SHP77 treated with DMSO at 0.1 percent for 48 hours (cell line): ENCODE data around the gene MINDY4B.
"Not testable (repeated sequence)": the region's sequence is repeated elsewhere in the genome, so short reads cannot be mapped to it uniquely, and the experiment has no call there.

ENCODE experiments used
- DNase-seq: peaks from one replicate; lab custom pipeline; 2025; lab: John Stamatoyannopoulos, UW

Gene MINDY4B

DNA sequence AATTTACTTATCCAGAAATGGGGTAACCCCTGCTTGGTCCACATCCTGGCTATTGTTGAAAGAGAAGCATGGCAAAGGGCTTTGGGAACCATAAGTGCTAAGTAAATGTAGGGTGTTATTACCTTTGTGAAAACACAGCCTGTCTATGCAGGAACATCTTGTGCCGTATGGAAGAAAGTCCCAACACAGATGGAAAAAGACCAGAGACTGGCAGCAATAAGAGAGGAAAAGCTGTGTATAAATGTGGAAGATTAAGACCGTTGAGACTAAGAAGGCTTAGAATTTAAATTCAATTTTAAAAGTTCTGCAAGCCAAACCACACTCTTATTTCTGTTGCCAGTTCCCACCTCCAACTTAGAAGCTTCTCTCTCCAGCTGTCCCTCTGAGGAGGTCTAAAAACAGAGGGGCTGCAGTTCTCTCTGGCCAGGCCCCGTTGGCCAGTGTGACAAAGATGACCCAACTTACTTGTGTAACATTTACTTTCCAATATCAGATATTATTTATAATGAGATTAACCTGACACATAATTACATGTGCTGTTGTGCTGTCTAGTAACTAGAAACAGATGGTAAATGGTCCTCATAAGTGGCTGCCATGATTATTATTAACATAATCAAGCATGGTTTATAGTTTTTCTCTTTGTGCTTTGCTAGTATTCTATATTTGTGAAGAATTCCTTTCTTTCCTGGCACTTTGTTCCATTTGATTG, 7.0 kb downstream of the MINDY4B start:
- no peak for DNase-seq

DNA sequence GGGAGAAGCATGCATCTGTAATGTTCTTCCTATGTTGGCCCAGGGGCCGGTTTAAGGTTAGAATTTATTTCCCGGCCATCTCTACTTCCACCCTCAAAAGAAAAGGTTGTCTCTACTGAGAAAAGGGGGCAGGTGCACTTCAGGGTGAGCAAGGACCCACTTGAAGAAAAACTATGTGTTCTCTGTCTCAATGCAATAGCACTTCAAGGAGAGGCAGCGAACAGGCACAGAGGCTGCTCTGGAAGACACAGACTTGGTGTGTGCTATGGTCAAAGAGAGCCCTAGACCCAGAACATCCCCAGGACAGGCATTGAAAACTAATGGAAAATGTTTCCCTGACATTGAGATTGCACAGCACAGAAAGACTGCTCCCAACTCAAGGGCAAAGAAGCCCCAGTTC, 7.6 kb downstream of the MINDY4B start:
- DNase-seq = no peak

DNA sequence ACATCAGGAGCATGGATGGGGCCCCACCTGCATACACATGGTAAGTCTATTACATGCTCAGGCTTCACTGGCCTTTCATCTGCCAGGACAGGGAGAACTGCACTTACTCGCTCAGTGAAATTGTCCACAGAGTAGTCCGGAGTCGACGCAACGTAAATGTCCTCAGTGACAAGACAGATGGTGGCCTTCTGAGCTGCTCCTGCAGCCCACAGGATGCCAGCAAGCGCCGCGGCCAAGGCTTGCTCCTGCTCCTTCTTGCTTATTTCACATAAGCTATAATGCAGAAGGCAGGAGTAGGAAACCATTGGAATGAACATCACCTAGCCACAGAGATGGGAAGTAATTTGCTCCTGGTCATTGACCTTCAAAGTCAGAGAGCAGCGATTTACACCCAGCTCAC, 14.4 kb downstream of the MINDY4B start:
- DNase-seq = no peak

DNA sequence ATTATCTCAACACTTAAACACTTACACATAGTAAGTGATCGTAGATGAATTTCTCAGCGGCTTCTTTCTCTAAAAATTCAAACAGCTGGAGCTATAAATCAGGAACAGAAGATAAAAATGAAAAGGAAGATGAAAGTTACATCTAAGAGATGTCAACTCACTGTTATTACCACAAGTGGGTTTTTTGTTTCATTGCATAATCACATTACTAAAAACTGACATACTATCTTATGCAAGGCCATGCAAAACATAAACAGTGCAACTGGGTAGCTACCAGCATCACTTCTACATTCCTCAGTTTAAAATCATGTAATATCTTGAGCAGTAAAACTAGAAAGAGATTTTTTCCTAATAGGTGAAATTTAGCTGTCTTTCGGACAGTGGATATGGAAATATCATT, 14.9 kb downstream of the MINDY4B start:
- no peak for DNase-seq

DNA sequence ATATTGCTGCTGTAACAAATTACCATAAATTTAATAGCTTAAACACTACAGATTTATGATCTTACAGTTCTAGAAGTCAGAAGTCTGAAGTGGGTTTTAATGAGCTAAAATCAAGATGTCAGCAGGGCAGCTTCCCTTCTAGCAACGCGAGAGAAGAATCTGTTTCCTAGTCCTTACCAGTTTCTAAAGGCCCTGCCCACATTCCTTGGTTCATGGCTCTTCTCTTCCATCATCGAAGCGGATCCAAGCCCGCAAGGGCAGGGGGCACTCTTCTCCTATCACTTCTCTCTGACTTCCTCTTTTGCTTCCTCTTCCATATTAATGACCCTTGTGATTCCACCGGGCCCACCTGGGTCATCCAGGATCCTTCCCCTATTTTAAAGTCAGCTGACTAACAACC, 16.1 kb downstream of the MINDY4B start:
- no peak for DNase-seq

DNA sequence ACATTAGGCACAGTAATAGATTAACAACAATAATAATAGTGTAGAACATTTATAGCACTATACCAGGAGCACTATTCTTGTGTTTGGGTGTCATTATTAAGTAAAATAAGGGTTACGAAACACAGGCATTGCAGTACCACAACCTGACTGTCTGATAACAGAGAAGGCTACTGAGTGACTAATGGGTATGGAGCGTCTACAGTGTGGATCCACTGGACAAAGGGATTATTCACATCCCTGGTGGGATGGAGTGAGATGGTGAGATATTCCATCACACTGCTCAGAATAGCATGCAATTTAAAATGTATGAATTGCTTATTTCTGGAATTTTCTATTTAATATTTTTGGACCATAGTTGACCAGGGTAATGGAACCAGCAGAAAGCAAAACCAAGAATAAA, 18.2 kb downstream of the MINDY4B start:
- no peak for DNase-seq

DNA sequence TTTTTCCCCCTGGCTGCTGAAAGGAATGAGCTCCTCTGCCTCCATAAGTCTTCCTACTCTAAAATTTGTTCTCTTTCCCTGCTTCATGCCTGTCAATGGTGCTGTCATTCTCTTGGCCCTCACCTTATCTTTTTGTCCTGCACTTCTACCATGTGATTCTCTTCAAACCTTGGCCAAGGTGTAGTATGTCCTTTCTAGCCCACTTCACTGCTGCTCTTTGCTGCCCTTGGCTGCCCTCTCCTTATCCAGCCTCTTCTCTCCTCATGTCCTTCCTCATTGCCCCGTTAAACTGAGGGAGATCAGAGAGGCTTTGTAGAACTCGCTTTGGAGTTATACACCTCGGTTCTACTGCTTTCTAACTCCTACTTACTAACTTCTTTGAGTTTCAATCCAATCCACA, 19.7 kb downstream of the MINDY4B start:
- no peak for DNase-seq

DNA sequence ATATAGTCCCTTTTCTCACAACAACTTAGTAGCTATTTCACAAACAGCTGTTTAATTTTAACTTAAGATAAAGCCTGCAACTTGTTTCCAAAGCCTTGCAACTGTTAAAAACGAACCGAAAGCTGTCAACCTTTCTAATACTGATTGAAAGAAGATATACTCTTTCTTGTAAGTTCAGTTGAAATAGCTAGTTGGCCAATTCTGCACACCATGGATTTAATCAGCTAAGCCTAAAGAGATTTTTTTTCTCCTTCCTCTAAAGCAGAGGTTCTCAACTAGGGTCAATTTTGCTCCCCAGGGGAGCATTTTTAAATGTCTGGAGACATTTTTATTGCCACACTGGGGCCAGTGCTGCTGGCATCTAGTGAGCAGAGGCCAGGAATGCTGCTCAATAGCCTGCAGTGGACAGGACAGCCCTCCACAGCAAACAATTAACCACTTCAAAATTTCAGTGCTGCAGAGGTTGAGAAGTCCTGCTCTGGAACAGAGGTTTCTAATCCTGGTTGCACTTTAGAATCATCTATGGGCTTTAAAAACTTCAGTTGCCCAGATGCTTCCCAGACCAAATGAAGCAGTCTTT, 26.2 kb downstream of the MINDY4B start:
- no peak for DNase-seq

DNA sequence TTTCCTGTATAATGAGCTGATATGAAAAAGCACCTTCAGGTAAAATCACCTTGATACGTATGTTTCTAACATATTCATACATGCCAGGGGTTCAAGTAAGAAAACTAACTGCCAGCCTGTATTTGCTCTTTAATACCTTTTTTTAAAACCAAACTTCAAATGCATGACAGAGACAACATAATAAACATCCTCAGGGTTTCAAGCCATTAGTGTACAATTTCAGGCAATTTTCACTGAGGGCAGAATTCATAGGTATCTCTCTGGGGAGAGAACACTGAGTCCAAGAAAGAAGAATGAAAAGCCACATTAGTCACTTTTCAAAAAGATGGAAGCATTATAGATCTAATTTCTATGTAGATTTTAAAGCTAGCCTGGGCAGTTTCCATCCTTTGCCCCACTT, 26.9 kb downstream of the MINDY4B start:
- DNase-seq = no peak

DNA sequence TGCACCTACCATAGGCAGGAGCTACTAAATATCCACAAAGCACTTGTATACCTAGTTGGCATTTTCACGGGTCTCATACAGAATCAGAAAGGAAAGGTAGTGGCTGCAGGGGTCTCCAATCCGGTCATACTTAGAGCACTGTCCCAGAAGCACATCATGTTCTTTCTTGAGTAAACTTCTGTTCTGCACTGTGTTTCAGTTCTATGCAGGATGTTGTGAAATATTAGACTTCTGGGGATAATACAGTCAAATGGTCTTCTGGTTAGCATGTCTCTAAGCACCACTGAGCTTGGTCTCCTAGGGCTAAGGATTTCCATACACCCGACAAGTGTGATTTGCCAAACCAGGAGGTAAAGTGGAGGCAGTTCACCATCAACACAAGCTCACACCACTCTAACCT, 27.9 kb downstream of the MINDY4B start:
- no peak for DNase-seq

DNA sequence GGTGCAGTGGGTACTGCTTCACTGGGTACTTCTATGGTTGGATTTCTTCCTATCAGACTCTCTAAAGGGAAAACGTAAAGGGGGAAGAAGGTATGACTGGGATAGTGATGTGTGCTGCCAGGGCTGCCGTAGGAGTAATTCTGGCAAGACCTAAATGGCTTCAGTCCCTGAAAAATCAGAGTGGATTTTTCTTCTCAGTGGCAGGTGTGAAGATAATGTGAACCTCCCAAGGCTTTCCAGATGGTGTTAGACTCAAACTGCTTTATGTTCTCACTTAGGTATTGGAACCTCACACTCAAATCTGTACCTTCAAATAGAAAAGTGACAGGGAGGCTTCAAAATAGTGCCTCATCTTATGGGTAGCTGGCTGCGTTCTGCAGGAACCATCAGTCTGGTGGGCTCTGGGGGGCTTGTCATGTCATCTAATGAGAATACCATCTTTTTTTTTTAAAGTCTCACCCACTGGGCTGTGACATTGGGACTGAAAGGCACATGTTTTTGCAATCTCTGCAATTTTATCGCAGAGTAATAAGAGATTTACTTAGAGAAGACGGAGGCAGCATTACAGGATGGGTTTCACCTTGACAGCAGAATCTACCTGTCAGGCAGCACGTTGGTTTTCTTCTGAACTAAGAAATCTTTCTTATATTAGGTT, 28.5 kb downstream of the MINDY4B start:
- DNase-seq = no peak

DNA sequence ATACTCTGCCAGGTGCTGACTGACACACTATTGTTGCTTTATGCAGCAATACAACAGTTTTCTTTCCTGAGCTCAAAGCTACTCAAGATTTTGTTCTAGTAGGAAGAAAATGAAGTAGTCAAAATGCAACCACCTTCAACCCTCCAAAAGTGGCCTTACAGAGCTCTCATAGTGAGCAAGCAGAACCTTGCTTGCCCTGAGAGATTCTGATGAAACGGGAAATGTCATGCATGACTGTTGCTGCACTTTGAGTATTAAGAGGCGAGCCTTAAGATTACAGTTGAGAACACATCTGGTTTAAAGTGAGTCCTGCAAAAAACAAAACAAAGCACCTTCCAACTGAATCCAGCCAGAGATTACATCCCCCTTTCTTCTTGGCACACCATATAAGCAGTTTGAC, 29.7 kb downstream of the MINDY4B start:
- DNase-seq = no peak

DNA sequence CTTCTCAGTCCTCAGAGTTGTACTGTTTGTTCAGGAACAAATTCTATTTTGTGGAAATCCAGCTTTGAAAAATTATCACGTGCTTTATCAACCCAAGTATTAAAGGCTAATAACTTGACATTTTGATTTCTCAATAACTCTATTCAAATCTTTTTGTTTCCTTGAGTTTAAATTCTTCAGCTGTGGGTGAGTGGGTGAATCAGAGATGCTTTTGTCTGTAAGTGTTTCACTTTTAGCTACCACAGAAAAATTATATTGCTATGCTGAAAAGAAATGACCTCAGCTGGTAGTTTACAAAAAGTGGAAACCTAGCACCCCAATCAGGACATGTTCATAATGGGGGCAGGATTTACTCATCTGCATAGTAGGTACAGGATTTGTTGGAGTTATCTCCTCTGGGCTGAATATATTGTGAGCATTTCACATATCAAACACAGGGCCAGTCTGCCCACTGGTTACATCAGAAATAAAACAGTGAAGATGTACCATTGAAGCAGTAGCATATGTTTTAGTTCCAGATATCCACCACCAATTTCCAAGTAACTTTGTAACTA, 30.5 kb downstream of the MINDY4B start:
- DNase-seq = no peak

DNA sequence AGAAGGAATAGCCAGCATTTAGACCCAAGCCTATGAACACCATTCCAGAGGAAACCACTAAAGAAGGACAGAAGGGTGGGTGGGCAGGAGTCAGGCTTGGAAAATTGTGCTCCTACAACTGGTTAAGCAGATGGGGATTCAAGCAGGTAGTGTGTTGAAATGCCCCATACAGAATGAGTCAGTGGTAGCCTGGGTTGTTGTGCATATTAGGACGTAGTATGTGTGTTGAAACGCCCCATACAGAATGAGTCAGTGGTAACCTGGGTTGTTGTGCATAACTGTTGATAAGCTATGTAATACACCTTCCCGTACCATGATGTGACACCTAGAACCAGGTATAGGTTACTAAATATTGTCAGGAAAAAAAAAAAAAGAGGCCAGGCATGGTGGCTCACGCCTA, 34.0 kb downstream of the MINDY4B start:
- DNase-seq = no peak

DNA sequence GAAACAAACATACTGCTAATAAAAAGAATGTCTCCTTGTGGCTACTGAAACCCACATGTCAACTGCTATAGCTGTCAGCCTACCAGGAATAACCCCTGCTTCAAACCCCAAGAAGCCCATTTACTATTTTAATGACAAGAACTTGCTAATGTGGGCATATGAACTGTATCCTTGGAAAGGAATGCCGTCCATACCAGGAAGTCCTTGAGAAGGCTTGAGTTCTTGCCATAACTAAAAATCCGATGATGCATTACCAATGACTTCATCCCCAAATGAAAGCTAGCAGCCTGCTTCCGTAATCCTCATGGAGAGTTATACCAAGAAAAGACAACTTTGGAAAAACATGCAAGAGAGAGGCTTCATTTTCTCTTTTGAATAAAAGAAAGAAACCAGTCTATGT, 34.8 kb downstream of the MINDY4B start:
- no peak for DNase-seq

DNA sequence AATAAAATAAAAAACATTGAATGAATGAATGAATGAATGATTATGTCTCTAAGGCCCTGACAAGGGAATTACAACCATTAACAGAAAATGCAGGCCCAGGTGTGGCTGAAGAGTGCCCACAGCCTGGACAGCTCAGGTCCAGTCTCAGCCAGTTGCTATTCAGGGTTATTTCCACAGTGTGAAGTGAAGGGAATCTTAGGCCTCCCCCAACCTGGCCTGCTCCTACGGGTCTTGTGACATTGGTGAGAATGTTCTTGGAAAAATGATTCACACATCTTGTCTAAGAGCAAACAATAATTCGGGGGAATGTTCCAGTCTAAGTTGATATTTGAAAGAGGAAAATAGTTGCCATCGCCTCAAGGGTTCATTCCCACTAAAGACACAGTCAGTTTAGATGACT, 37.0 kb downstream of the MINDY4B start:
- no peak for DNase-seq

DNA sequence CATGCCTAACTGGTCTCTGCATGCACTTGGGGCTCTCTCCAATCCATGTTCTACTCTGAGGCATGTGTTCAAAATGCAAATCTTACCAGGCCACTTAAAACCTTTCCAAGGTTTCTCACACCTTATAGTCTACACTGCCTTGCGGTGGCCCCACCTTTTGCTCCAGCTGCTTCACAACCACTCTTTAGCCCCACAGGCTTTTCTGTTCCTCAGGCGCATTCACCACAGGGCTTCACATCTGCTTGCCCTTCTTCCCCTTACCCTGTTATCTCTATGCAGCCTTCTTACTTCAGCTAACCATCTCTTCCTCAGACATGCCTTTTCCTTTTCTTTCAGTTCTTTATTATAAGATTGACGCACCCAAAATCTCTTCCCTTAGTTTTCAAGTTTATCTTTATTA, 37.8 kb downstream of the MINDY4B start:
- no peak for DNase-seq

DNA sequence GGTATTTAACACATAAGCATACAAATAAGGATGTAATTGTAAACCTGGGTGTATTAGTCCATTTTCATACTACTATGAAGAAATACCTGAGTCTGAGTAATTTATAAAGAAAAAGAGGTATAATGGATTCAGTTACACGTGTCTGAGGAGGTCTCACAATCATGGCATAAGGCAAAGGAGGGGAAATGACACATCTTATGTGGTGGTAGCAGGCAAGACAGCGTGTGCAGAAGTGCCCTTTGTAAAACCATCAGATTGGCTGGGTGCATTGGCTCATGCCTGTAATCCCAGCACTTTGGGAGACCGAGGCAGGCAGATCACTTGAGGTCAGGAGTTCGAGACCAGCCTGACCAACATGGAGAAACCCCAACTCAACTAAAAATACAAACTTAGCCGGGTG, 41.3 kb downstream of the MINDY4B start:
- not testable (repeated sequence) for DNase-seq

DNA sequence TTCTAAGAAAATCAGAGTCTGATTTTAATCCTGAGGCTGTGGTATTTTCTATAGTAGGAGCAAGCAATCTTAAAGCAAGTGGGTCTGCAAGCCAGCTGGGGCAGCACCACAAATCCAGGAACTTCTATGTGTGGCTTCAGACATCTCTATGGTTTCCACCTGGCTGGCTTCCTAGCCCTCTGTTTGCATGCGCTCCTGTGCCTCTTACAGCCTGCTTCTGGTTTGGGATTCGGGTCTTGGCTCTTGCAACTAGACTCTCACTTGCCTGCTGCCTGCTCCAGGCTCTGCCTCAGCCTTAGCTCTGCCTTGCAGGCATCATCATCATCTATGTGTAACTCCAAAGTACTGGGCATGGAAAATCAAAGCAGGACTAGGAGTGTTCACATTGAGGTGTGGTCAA, 43.4 kb downstream of the MINDY4B start:
- DNase-seq = no peak

DNA sequence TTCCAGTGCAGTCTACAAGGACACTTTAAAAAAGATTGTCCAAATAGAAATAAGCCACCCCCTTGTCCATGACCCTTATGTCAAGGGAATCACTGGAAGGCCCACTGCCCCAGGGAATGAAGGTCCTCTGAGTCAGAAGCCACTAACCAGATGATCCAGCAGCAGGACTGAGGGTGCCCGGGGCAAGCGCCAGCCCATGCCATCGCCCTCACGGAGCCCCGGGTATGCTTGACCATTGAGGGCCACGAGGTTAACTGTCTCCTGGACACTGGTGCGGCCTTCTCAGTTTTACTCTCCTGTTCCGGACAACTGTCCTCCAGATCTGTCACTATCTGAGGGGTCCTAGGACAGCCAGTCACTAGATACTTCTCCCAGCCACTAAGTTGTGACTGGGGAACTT, 47.3 kb downstream of the MINDY4B start:
- DNase-seq = not testable (repeated sequence)

DNA sequence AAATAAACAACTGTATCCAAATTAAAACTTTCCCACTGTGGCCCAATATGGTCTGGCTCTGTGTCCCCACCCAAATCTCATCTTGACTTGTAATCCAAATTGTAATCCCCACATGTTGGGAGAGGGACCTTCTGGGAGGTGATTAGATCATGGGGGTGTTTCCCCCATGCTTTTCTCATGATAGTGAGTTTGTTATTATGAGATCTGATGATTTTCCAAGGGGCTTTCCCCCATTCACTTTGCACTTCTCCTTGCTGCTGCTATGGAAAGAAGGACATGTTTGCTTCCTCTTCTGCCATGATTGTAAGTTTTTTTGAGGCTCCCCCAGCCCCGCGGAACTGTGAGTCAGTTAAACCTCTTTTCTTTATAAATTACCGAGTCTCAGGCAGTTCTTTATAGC, 55.0 kb downstream of the MINDY4B start:
- DNase-seq = no peak

DNA sequence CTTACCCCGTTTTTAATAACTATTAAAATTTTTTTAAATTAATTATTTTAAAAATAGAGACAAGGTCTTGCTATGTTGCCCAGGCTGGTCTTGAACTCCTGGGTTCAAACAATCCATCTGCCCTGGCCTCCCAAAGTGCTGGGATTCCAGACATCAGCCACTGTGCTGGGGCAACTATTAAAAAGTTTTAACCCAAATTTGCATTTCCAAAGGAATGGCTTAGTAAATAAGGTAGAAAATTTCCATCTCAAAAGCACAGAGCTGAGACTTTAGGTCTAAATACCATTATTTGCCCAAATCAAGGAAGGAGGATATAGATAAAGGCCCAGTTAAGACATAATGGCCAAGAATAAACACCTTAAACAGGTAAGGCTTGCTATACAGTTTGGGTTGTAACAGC, 56.4 kb downstream of the MINDY4B start:
- DNase-seq = no peak

DNA sequence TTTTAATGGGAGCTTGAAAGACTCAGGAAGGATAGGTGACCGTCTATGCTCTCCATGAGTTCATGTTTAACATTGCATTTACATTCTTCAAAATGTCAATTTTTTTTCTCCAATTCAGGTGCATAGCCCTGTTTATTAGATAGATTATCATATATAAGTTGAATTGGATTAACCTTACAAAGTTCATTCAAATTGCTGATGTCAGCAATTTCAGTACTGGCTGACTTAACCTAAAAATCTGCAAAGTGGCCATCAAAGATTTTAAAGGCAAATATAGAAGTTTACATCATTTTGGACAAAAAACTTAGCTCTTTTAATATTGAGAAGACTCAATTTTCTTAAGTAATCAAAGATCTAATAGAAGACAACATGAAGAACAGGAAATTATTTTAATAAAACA, 57.8 kb downstream of the MINDY4B start:
- DNase-seq = no peak
